ENCODE data around the gene MAP4K1.
"Not testable (repeated sequence)": the region's sequence is repeated elsewhere in the genome, so short reads cannot be mapped to it uniquely, and the experiment has no call there.

MAP4K1 gene

DNA sequence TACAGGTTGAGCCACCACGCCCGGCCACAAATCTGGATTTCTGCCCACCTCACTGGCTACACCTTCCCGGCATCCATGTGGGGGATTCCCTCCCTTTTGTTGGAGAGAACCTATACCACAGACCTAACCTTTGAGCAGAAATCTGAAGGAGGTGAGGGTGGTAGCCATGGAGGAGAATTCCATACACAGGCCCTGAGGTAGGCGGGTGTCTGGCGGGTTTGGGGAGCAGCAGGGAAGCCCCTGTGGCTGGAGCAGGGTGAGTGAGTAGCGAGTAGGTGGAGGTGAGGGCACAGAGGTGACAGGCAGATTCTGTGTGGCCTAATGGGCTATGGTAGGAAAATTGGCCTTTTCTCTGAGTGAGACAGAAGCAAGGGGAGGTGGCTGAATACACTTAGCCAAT lies 11.8 kb upstream of the MAP4K1 start:
- DNase-seq (ENCODE audit: low read depth in 2 of 2, low spot score in 1 of 2), result no peak

DNA sequence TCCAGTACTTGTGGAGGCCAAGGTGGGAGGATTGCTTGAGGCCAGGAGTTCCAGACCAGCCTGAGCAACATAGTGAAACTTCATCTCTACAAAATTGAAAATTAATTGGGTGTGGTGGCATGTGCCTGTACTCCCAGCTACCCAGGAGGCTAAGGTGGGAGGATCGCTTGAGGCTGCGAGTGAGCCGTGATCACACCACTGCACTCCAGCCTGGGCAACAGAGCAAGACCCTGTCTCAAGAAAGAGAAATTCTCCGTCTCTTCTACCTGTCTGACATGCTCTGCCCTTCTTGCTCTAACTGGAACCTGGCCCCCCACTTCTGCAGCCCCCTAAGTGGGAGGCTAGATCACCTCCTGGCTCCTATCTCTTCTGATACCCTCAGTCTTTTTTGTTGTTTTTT lies 8.6 kb upstream of the MAP4K1 start:
- no peak for DNase-seq (ENCODE audit: low read depth in 2 of 2, low spot score in 1 of 2)

DNA sequence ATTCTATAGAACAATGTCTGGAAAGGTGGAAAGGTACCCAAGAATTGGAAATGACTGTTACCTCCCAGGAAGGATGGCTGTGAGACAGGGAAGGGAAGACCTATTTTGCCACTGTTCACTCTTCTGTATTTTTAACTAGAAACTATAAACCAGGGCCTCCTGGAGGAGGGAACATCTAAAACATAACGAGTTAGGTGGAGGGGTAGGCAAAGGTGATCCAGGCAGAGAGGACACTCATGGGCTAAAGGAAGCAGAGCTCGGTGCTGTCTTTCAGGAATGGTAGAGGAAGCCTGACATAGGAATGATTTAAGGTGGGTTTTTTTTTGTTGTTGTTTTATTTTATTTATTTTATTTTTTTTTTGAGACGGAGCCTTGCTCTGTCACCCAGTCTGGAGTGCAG lies 7.1 kb upstream of the MAP4K1 start:
- no peak for DNase-seq (ENCODE audit: low read depth in 2 of 2, low spot score in 1 of 2)

DNA sequence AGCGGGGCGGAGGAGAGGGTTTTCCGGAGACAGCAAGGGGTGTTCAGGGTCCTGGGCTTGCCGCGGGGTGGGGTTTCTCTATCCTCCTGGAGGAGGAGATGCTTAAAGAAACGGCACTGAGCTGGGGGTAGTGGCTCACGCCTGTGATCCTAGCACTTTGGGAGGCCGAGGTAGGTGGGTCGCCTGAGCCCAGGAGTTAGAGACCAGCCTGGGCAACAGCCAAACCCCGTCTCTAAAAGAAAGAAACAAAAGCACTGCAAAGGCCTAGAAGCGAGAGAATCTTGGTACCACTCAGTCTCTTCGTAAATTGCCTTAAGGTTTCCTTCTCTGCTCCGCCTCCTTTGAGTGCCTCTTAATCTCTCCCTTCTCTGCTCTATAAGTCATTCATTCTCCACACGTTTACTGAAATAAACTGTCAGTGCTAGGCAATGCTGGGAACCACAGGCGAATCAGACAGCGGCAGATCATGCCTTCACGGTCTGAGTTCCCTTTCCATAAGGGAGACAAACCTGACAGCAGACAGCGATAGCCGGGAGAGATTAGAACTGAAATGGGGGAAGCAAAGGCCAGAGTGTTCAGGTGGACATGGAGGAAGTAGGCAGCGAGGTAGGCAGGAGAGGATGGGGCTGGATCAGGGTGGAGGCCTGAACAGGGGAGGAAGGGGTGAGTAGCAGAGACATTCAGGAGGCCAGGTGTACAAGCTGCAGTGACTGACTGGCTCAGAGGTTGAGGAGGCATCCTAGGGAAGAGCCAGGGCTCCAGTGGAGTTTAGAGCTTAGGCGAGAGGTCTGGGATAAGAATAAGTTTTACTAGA lies 1.8 kb upstream of the MAP4K1 start:
- no peak for DNase-seq (ENCODE audit: low read depth in 2 of 2, low spot score in 1 of 2)

DNA sequence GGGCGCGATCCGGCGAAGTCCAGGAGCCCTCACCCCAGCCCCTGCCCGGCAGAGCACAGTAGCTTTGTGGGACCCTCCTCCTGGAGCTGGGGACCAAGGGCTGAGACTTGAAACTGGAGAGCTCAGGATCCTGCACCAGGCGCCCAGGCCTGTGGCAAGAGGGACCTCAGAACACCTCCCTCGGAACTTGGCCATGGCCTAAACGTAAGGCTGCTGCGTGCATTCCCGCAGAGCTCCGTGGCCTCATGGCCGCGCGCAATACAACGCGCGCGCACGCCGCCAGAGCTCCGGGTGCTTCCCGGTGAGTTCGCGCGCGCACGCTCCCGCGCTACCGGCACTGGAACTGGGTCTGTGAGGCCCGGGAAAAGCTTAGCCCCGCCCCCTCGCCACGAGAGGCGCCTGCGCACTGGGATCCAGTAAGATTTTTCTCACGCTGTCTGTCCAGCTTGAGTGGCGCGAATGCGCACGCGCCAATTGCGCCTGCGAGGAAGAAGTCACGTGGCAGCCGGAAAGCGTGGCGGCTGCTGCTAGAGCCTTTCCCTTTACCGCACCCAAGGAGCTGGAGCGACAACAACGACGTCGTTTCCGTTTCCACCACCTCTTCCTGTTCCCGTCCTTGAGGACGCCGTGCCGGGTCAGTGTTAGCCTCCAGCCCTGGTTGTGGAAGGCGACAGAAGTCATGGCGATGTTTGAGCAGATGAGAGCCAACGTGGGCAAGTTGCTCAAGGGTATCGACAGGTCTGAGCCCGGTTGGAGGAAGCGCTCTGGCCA lies 1.0 kb upstream of the MAP4K1 start, which contains the start of gene EIF3K:
Gene EIF3K (plus strand): TSS at position 599 of the 771 bp plus-strand sequence. CDS start 81 bp downstream, at position 680.
- peak; percentile 91 to 95 for DNase-seq (ENCODE audit: low read depth in 2 of 2, low spot score in 1 of 2)

DNA sequence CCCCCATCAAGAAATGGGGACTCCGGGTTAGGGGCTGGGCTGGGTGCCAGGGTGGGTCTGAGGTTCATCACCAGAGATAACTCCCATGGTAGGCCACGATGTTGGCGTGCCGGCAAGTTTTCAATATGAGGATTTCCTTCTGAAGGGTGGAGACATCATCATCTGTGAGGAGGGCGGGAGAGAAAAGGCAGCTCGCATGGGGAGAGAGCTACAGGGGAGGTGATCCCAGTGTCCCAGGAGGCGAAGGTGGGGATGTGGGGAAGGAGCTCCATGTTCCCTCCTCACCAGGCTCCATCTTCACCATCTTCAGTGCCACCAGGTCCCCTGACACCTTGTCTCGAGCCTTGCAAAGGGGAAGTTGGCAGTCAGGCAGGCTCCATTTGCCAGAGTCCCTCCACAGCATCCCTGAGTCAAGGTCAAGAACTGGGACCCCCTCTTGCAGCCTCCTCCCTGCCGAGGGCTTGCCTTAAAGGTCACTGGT lies 430 bp downstream of the MAP4K1 start:
- DNase-seq (ENCODE audit: low read depth in 2 of 2, low spot score in 1 of 2), result no peak

DNA sequence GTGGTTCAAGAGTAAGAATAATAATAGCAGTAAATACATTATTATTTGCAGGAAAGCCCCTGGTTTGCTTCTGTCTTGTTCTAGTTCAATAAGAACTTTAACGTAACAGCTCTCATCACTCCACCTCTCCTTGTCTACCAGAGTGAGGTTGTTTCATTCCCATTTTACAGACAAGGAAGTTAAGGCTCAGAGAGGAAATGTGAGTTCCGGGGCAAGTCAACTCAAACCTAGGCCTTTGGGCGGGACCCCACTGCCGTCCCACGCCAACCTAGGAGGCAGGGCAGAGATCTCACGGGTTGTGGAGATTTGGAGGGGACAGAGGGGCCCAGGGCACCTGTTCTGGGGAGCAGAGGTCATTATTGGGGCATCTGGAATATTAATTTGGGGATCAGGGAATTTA lies 1.5 kb downstream of the MAP4K1 start:
- DNase-seq (ENCODE audit: low read depth in 2 of 2, low spot score in 1 of 2), result no peak

DNA sequence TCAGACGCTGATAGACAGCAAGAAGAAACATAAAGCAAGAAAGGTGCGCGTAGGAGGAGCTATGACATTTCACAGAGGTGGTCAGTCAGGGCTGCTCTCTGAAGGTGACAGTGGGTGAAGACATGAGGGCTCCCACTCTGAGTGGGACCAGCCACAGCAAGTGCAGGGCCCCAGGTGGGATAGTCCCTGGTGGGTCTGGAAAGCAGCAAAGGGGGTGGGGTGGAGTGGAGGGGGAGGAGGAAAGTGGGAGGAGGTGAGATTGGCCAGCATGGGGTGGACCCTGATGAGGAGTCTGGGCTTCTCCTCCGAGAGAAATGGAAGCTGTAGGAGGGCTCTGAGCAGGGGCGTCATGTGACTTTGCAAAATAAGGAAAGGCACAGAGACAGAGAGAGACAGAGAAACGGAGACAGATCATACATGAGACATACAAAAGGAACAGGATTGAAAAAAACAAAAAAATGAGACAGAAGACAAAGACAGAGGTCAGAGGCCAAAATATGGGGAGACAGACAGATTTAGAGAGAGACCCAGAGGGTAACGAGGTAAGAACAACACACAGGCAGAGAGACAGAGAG lies 2.7 kb downstream of the MAP4K1 start:
- DNase-seq (ENCODE audit: low read depth in 2 of 2, low spot score in 1 of 2), result no peak

DNA sequence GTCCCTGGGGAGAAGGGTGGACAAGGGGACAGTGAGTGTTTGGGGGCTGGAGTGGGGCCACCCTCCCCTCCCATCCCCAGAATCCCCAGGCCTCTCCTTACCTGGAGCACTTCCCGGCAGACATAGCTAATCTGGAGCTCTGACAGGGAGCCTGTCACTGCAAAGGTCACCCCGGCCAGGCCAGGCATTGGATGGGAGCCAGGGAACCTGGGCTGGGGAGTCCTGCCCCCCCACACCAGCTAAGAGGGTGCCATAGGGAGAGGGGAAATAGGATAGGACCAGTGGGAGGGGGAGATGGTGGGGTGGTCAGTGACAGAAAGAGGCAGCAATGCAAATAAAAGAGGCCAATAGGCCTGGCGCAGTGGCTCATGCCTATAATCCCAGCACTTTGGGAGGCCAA lies 3.5 kb downstream of the MAP4K1 start:
- no peak for DNase-seq (ENCODE audit: low read depth in 2 of 2, low spot score in 1 of 2)

DNA sequence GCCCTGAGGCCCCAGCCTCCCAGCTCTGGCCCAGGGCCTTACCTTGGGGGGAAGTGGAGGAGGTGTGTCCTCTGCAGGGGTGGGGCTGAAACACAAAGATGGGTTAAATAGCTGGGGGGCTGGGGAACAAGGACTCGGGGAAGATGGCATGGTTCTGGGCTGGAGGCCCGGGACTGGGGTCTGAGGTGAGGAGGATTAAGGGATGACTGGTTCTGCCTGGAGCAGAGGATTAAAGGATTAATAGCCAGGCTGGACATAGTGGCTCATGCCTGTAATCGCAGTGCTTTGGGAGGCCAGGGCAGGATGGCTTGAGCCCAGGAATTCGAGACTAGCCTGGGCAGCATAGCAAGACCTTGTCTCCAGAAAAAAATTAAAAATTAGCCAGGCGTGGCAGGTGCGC lies 11.6 kb downstream of the MAP4K1 start:
- DNase-seq (ENCODE audit: low read depth in 2 of 2, low spot score in 1 of 2), result no peak

DNA sequence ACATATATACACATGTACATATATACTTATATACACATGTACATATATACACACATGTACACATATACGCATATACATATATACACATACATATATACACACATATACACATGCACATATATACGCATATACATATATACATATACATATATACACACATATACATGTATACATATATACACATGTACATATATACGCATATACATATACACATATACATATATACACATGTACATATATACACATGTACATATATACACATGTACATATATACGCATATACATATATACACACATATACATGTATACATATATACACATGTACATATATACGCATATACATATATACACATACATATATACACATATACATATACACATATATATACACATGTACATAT lies 14.9 kb downstream of the MAP4K1 start:
- DNase-seq (ENCODE audit: low read depth in 2 of 2, low spot score in 1 of 2), result not testable (repeated sequence)

DNA sequence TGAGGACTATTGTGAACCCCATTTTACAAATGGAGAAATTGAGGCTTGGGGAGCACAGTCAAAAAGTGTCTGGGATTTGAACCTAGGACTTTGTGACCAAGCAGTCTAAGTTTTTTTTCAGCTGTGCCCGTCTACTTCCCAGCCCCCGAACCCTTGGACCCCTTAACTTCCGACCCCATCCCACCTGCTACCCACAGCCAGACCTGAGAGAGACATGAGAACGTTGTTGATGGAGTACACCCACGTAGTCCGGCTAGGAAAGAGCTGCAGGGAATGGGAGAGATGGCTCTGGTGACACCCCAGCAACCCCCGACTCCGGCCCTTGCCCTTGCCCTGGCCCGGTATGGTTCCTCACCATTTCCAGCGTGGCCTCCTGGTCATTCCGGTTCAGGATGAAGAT lies 18.0 kb downstream of the MAP4K1 start:
- no peak for DNase-seq (ENCODE audit: low read depth in 2 of 2, low spot score in 1 of 2)

DNA sequence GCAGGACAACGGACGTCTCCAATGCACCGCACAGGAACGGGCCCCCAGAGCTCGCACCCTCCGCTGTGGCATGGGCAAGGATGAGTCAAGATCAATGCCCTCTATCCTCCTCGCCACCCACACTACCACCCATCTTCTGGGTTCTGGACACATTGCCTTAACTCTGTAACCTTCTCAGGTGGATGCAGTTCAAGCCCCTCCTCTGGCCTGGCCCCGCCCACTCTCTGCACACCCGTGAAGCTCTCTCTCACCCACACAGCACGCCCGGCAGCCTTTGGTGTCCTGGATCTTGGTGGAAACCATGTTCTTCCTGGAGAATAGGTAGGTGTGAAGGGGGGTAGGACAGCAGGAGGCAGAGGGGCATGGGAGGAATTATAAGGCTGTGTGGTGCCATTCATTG lies 20.7 kb downstream of the MAP4K1 start:
- no peak for DNase-seq (ENCODE audit: low read depth in 2 of 2, low spot score in 1 of 2)

DNA sequence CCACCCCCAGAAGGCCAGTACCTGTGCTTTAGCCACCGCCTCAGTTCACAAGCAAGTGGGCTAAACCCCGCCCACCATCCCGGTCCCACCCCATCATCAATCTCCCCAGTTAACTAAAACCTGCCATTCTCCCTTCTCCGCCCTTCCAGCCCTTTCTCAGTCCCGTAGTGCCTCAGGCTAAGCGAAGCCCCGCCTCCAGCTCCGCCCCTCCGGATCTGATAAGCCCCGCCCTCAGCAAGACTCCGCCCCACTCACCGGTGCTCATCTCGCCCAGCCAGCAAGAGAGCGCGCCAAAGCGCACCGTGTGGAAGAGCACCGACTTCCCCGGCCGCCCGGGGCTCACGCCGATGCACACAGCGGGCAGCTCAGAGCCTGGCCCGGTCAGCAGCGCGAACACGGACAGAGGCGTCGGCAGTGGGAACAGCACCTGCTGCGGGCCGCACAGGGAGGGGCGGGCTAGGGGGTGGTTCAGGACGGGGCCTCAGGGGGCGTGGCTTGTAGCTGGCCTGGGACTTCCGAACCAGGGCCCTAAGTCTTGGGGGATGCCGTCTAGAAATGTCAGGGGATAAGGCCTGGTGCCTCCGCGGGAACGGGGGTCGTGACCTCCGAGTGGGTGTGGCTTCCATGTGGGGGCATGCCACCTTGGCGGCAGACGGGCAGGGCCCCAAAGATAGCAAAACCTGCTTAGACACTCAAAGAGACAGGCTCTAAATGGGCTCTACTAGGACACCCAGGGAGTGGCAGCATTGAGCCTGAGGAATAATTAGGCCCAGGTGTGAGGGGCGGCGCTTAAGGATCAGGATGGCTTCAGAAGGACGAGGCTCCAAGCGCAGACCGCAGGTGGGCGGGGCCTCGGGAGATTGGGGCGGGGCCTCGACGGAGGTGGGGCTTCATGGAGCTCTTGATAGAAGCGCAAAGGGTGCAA lies 21.4 kb downstream of the MAP4K1 start:
- DNase-seq (ENCODE audit: low read depth in 2 of 2, low spot score in 1 of 2), result no peak

DNA sequence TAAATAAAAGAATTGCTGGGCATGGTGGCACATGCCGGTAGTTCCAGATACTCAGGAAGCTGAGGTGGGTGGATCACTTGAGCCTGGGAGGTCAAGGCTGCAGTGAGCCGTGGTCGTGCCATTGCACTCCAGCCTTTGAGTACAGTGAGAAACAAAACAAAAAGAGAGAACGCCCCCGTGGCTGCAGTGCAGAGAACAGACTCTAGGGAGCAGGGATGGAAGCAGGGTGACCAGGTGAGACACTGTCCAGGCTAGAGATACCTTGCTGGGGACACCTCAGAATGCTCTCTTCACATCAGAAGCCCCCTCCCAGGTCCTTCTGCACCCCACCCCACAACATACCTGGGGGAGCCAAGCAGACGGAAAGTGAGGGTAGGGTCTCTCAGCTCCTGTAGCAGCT lies 24.8 kb downstream of the MAP4K1 start:
- no peak for DNase-seq (ENCODE audit: low read depth in 2 of 2, low spot score in 1 of 2)

DNA sequence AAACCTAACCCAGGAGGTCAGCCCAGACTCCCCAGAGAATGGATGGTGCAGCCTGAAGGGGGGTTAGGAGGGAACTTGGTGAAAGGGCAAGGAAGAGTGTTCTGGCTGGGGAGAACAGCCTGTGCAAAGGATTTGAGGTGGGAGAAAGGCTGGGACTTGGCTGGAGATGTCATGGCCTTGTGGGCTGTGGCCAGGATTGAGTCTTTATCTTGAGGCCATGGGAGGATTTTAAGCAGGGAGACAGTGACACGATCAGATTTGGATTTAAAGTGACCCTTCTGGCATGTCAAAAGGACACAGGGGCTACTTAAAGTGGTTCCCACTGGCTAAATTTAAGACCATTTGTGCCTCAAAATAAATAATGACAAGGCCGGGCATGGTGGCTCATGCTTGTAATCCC lies 29.7 kb downstream of the MAP4K1 start:
- no peak for DNase-seq (ENCODE audit: low read depth in 2 of 2, low spot score in 1 of 2)

DNA sequence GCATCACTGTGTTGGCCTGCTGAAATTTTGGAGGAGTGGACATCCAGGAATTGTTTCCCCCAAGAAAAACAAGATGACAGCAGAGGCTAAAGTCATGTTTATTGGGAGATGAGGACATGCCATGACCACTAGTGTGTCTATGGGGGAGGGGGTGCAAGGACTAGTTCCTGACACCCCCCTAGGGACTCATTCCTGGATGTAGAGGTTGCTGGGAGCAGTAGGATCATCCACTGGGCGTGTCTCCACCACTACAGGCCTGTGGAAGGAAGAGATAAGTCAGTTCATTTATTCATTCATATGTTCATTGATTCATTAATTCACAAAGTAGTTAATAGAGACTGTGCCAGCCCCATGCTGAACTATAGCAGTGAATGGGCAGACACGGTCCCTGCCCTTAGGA lies 30.2 kb downstream of the MAP4K1 start:
- DNase-seq (ENCODE audit: low read depth in 2 of 2, low spot score in 1 of 2), result no peak

DNA sequence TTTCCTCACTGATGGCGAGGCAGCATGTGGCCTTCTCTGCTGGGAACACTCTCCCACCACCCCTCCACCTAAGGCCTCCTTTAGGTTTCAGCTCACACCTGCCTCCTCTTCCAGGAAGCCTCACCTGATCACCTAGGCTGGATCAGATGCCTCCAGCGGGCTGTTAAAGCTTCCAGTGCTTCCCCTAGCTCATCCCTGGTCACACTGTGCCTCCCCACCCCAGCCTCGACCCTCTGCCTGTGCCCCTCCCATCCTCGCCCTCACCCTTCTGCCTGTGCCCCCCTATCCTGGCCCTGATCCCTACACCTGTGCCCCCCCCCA lies 33.8 kb downstream of the MAP4K1 start:
- no peak for DNase-seq (ENCODE audit: low read depth in 2 of 2, low spot score in 1 of 2)

DNA sequence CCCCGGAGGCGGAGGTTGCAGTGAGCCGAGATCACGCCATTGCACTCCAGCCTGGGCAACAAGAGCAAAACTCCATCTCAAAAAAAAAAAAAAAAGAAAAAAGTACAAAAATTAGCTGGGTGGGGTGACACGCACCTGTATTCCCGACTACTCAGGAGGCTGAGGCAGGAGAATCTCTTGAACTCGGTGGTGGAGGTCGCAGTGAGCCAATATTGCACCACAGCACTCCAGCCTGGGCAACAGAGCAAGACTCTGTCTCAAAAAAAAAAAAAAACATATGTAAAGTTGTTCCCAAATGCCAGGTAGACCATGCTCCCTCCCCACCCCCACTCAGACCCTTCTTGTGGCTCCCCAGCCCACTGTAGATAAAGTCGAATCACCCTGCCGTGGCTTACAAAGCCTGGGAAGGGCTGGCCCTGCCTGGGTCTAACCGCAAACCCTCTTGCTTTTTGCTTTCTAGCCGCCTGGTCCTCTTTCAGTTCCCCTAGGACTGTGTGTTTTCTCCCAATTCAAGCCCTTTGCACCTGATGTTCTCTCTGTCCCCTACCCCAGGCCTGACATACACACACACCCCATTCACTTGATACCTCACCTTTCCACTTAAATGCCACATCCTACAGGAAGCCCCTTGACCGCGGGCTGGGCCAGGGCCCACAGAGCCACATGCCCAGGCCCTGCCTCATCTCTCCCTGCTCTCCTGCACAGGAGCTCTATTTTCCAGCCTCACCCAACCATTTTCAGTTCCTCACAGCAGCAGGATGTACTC lies 34.4 kb downstream of the MAP4K1 start:
- DNase-seq (ENCODE audit: low read depth in 2 of 2, low spot score in 1 of 2), result no peak

DNA sequence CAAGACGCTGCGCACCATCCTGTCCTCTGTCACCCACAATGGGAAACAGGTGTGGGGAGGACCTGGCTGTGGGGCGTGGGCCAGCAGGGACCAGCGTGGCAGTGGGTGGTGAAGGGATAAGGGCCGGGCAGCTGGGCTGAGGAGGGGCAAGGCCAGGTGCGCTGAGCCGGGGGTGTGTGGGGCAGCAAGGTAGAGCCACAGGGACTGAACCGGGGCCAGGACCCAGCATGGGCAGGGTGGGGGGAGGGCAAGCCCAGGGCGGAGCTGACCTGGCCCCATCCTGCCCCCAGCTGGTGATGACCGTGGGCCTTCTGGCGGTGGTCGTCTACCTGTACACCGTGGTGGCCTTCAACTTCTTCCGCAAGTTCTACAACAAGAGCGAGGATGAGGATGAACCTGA lies 37.7 kb downstream of the MAP4K1 start:
- no peak for DNase-seq (ENCODE audit: low read depth in 2 of 2, low spot score in 1 of 2)

All from stimulated activated CD8-positive, alpha-beta memory T cell treated with anti-CD3 and anti-CD28 coated beads, Interleukin-4, amount 100 ng/mL, for 1 hour (primary cell).